Lung (tissue), 12 donors: ENCODE measurements around the gene SCN5A. TPM values are rescaled to one million over a fixed set of nuclear protein-coding genes. Genes with fewer than 3 reads are reported as not detected.

Experiments
- ATAC-seq: fragments of 200-7000 bp; cut with Tn5 transposase; one replicate; pipeline ENCODE4 v1.9.1; 2020; ENCODE audit warnings: moderate number of reproducible peaks; ENCODE audit not compliant: insufficient read depth, low FRiP score
- DNase-seq, 3 donors: peaks; one replicate each; pipeline ENCODE4 v3.0.0-alpha.2; 2013 to 2017
- H3K27ac ChIP-seq, 2 donors: one replicate each; pipeline ENCODE4 v1.5.1; 2013; ENCODE audit warnings: mild to moderate bottlenecking in 2 of 2, moderate library complexity in 2 of 2, control low read depth in 1 of 2, inconsistent platforms in 1 of 2, low read depth in 1 of 2, low read length in 1 of 2
- H3K27me3 ChIP-seq, 3 donors: one replicate each; pipeline ENCODE4 v1.5.1; 2013; ENCODE audit warnings: low read length in 2 of 3; ENCODE audit not compliant: control insufficient read depth in 3 of 3, insufficient read depth in 3 of 3
- H3K36me3 ChIP-seq, 4 donors: one replicate each; pipeline ENCODE4 v1.5.1; 2013; ENCODE audit warnings: low read length in 4 of 4, mild to moderate bottlenecking in 1 of 4, moderate library complexity in 1 of 4; ENCODE audit not compliant: control insufficient read depth in 4 of 4, insufficient read depth in 4 of 4
- H3K4me1 ChIP-seq, 5 donors: one replicate each; pipeline ENCODE4 v1.5.1; 2013; ENCODE audit warnings: low read length in 5 of 5, mild to moderate bottlenecking in 2 of 5, moderate library complexity in 1 of 5; ENCODE audit not compliant: control insufficient read depth in 5 of 5, insufficient read depth in 5 of 5
- H3K4me3 ChIP-seq: one replicate; pipeline ENCODE4 v1.5.1; 2013; ENCODE audit warnings: mild to moderate bottlenecking, control low read depth, moderate library complexity
- H3K9ac ChIP-seq, 2 donors: one replicate each; pipeline ENCODE4 v1.5.1; 2013; ENCODE audit warnings: low read length in 2 of 2, control low read depth in 1 of 2; ENCODE audit not compliant: insufficient read depth in 1 of 2
- H3K9me3 ChIP-seq, 4 donors: one replicate each; pipeline ENCODE4 v1.5.1; 2013; ENCODE audit warnings: low read length in 3 of 4, mild to moderate bottlenecking in 1 of 4, moderate library complexity in 1 of 4; ENCODE audit not compliant: control insufficient read depth in 4 of 4, insufficient read depth in 3 of 4
- WGBS, 2 donors: extraction: QIAGEN DNeasy Blood & Tissue Kit; methylation state at CpG; one replicate each; pipeline ENCODE4 v1.1.7; 2013; 5-methylcytosine and 5-hydroxymethylcytosine counted together
- polyA plus RNA-seq, 2 donors: library from polyadenylated mRNA; stranded (reverse); fragments of 200-250 nt; gene quantifications; one replicate each; pipeline ENCODE4 v1.2.1, GENCODE V29; 2013
- total RNA-seq, 2 donors: library from RNA; depleted of rRNA in 1 of 2; stranded (reverse); fragments of >200 nt in 1 of 2; gene quantifications; one replicate each; pipeline ENCODE4 v1.2.1, GENCODE V29; 2014 to 2021
- TF ChIP-seq, protein P1 (sequence below): IDR thresholded peaks from 2 replicates; pipeline ENCODE4 v1.5.1; 2012; ENCODE audit warnings: mild to moderate bottlenecking; ENCODE audit errors: control extremely low read depth, extremely low read depth
- donor health status: control.
- donor health status: control.
- donor health status: Bipolar disorder and iron deficiency.
- donor health status: healthy.
- donor health status: DM: yes; HTN: yes; CAD: no.

The SCN5A gene
- total and polyA plus RNA-seq, 4 donors: 0.02 to 2.5 (median 0.37) TPM

DNA sequence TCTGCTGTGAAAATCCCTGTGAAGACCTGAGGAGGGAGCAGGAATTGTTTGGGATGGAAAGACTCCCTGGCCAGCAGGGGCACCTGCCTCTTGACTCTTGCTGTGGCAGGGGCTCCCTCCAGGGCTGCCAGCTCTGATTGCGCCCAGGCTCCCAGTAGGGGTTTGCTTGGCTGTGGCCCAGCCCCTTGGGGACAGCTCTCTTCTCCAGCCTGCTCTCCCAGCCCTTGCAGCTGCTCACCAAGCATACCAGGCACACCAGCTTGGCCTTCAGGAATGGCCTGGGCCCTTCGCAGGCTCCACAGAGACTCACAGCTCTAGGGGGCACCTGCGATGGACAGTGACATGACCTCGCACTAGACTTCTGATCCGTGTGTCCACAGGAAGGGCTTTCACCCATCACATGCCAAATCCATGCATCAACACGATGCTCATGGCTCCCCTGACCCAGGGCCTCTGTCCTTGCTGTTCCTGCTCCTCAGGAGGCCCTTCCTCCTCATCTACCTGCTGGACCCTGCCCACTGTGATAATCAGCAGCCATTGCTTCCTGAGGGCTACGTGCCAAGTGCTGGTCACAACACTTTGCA, 61.8 kb downstream of the SCN5A start:
- Histone ChIP-seq H3K4me1 (peaks cover 0 to 4% (median 0%) of the 10 kb centered on the region in 5 donors), H3K9ac (no peak overlapping the region), H3K4me3 (no peak overlapping the region), H3K27ac (no peak overlapping the region), H3K9me3 (peaks cover 0 to 5% (median 0%) of the 10 kb centered on the region in 4 donors), H3K27me3 (no peaks in the 10 kb centered on the region), H3K36me3 (peaks cover 0 to 3% (median 0%) of the 10 kb centered on the region in 4 donors)
- 82 to 91% methylated on average over 7 of the region's 7 CpGs for WGBS, 2 donors
- DNase-seq (no peak), ATAC-seq (no peak)
- TF ChIP-seq, protein P1, sequence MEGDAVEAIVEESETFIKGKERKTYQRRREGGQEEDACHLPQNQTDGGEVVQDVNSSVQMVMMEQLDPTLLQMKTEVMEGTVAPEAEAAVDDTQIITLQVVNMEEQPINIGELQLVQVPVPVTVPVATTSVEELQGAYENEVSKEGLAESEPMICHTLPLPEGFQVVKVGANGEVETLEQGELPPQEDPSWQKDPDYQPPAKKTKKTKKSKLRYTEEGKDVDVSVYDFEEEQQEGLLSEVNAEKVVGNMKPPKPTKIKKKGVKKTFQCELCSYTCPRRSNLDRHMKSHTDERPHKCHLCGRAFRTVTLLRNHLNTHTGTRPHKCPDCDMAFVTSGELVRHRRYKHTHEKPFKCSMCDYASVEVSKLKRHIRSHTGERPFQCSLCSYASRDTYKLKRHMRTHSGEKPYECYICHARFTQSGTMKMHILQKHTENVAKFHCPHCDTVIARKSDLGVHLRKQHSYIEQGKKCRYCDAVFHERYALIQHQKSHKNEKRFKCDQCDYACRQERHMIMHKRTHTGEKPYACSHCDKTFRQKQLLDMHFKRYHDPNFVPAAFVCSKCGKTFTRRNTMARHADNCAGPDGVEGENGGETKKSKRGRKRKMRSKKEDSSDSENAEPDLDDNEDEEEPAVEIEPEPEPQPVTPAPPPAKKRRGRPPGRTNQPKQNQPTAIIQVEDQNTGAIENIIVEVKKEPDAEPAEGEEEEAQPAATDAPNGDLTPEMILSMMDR: no peak

DNA sequence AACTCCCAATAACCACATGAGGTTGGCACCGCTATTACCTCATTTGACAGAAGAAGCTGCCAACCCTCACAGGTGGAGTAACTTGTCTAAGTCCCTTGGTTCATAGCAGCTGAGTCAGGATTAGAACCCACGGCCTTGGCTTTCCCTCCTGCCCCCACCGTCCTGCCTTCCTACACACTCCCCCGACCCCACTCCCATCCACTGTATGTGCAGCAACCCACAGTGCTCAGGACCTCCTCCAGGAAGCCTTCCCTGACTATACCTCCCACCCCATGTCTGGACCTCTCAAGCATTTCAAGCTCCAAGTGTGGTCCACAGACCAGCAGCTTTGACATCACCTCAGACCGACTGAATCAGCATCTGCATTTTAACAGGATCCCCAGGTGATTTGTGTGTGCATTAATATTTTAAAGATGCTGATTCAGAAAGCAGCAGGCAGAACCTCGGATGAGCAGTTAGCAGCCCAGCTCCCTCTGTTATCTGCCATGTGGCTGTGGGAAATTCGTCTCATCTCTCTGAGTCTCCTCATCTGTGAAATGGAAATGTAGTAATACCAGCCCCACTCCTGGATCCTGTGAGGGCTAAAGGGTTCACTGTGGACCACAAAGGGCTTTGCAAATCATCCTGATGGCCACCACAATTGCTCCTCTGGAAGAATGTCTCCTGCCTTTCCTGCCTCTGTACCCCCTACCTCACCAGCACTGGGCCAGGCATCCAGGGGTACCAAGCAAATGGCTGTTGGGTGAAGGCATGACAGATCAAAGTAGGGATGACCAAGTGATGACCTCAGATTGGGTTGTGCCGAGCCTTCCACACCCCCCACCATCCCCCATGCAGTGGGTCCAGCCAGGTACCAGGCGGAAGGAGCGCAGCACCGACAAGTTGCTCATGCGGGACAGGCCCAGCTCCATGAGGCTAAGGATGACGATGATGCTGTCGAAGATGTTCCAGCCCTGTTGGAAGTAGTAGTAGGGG, 62.7 kb downstream of the SCN5A start:
- Histone ChIP-seq H3K36me3 (peaks cover 0 to 3% (median 0%) of the 10 kb centered on the region in 4 donors), H3K4me3 (no peak overlapping the region), H3K27me3 (no peaks in the 10 kb centered on the region), H3K27ac (no peak overlapping the region), H3K9me3 (peaks cover 0 to 5% (median 0%) of the 10 kb centered on the region in 4 donors), H3K4me1 (peaks cover 0 to 7% (median 0%) of the 10 kb centered on the region in 5 donors), H3K9ac (no peak overlapping the region)
- ATAC-seq (no peak), DNase-seq (no peak)
- TF ChIP-seq, protein P1: no peak
- 87 to 92% methylated on average over 14 of the region's 14 CpGs for WGBS, 2 donors

DNA sequence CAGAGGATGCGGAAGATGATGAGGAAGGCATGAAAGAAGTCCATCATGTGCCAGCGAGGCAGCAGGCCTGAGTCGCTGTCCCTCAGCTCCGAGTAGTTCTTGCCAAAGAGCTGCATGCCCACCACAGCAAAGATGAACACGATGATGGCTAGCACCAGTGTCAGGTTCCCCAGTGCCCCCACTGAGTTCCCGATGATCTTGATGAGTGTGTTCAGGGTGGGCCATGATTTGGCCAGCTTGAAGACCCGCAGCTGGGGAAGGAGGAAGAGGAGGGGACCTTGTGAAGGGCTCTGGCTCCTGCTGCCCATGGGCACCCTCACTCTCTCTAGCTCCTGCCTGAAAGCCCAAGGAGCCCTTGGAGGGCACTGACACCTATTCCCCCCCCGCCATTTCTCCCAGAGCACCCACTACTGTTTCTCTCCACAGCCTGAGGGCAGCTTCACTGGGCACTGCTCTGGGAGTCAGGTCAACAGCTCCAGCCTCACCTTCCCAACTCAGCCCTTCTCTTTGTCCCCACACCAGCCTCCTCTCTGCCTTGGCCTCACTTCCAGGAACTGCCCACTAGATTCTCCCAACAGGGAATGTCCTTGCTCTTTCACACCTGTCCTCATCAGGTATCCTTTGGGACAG, 63.6 kb downstream of the SCN5A start:
- Histone ChIP-seq H3K27ac (no peak overlapping the region), H3K36me3 (peaks cover 0 to 3% (median 0%) of the 10 kb centered on the region in 4 donors), H3K27me3 (no peaks in the 10 kb centered on the region), H3K9me3 (peaks cover 0 to 5% (median 0%) of the 10 kb centered on the region in 4 donors), H3K9ac (no peak overlapping the region), H3K4me3 (no peak overlapping the region), H3K4me1 (peaks cover 0 to 8% (median 0%) of the 10 kb centered on the region in 5 donors)
- no peak for ATAC-seq
- TF ChIP-seq, protein P1: no peak
- 93 to 96% methylated on average over 8 of the region's 8 CpGs for WGBS, 2 donors
- no peak for DNase-seq
